ENCODE results near the gene FERMT2.

FERMT2 gene

GRCh38 chr14:52992236-52992870 is 41.5 kb upstream of the FERMT2 start:
- no peak overlapping the region for H3K27ac ChIP-seq
- no peak overlapping the region for H3K4me3 ChIP-seq (ENCODE audit: low read depth, low read length)
- H3K4me2 ChIP-seq (ENCODE audit: low read length) = no peak overlapping the region
- no peak overlapping the region for H3K9ac ChIP-seq
- H2AFZ ChIP-seq = no peak overlapping the region
- no peaks in the 10 kb centered on the region for H3K4me1 ChIP-seq
- no peaks in the 10 kb centered on the region for H3K9me3 ChIP-seq (ENCODE audit: control insufficient read depth, low read length)
- no peaks in the 10 kb centered on the region for H3K36me3 ChIP-seq (ENCODE audit: control insufficient read depth, insufficient read depth, low read length)
- no peaks in the 10 kb centered on the region for H3K79me2 ChIP-seq
- H3K27me3 ChIP-seq (ENCODE audit: control insufficient read depth, insufficient read depth, low read length) = no peaks in the 10 kb centered on the region
- TF ChIP-seq, protein P1, sequence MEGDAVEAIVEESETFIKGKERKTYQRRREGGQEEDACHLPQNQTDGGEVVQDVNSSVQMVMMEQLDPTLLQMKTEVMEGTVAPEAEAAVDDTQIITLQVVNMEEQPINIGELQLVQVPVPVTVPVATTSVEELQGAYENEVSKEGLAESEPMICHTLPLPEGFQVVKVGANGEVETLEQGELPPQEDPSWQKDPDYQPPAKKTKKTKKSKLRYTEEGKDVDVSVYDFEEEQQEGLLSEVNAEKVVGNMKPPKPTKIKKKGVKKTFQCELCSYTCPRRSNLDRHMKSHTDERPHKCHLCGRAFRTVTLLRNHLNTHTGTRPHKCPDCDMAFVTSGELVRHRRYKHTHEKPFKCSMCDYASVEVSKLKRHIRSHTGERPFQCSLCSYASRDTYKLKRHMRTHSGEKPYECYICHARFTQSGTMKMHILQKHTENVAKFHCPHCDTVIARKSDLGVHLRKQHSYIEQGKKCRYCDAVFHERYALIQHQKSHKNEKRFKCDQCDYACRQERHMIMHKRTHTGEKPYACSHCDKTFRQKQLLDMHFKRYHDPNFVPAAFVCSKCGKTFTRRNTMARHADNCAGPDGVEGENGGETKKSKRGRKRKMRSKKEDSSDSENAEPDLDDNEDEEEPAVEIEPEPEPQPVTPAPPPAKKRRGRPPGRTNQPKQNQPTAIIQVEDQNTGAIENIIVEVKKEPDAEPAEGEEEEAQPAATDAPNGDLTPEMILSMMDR (IDR thresholded peaks at IDR 0.05) = no peak

DNA sequence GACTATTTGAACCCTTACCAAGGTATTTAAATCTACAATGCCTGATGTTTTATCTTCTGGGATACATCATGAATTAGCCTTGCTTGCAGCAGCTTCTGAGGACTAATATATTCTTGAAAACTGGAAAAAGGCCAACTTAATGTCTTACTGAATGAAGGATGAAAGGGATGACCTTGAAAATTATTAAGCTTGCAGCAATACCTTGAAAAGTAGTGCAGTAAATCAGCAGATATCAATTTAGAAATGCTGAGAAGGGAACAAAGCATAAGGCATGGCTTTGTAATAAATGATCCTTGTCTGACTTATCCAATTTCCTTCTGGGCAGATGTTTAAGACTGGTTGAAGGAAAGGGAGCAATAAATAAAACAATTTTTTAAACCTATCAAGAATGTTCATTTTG is 37.3 kb upstream of the FERMT2 start:
- no peaks in the 10 kb centered on the region for H3K27me3 ChIP-seq (ENCODE audit: control insufficient read depth, insufficient read depth, low read length)
- H3K9me3 ChIP-seq (ENCODE audit: control insufficient read depth, low read length) = no peaks in the 10 kb centered on the region
- H3K79me2 ChIP-seq = no peaks in the 10 kb centered on the region
- no peak overlapping the region for H3K4me2 ChIP-seq (ENCODE audit: low read length)
- H3K4me3 ChIP-seq (ENCODE audit: low read depth, low read length) = no peak overlapping the region
- TF ChIP-seq, protein P1 (IDR thresholded peaks at IDR 0.05) = no peak
- no peak overlapping the region for H2AFZ ChIP-seq
- no peaks in the 10 kb centered on the region for H3K36me3 ChIP-seq (ENCODE audit: control insufficient read depth, insufficient read depth, low read length)
- H3K4me1 ChIP-seq = no peaks in the 10 kb centered on the region
- no peak overlapping the region for H3K27ac ChIP-seq
- no peak overlapping the region for H3K9ac ChIP-seq

- TF ChIP-seq, protein P1 (IDR thresholded peaks at IDR 0.05) = no peak
- Histone ChIP-seq H2AFZ (no peak overlapping the region), H3K36me3 (ENCODE audit: control insufficient read depth, insufficient read depth, low read length) (no peaks in the 10 kb centered on the region), H3K79me2 (no peaks in the 10 kb centered on the region), H3K27ac (no peak overlapping the region), H3K4me2 (ENCODE audit: low read length) (no peak overlapping the region), H3K9ac (no peak overlapping the region), H3K4me1 (no peaks in the 10 kb centered on the region), H3K27me3 (ENCODE audit: control insufficient read depth, insufficient read depth, low read length) (no peaks in the 10 kb centered on the region), H3K9me3 (ENCODE audit: control insufficient read depth, low read length) (no peaks in the 10 kb centered on the region), H3K4me3 (ENCODE audit: low read depth, low read length) (no peak overlapping the region)
Measured at GRCh38 chr14:52987514-52987913, 36.7 kb upstream of the FERMT2 start.

DNA sequence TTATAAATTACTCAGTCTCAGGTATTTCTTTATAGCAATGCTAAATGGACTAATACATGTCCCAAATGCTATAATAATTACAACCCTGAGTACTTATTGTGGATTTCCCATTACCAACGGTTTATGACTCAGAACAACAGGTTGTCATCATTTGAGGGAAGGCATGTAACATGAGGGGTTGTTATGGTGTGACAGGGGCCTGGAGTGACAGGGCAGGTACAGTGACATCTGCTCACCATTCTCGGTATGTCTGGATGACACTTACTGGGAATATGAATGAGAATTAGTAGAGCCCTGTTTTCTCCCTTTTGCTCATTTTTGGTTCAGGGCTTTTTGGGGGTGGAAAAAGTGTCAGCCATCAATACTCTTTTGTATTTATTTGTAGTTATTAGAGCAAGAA is 36.2 kb upstream of the FERMT2 start:
- Histone ChIP-seq H2AFZ (no peak overlapping the region), H3K4me3 (ENCODE audit: low read depth, low read length) (no peak overlapping the region), H3K9ac (no peak overlapping the region), H3K9me3 (ENCODE audit: control insufficient read depth, low read length) (no peaks in the 10 kb centered on the region), H3K27me3 (ENCODE audit: control insufficient read depth, insufficient read depth, low read length) (no peaks in the 10 kb centered on the region), H3K4me1 (no peaks in the 10 kb centered on the region), H3K4me2 (ENCODE audit: low read length) (no peak overlapping the region), H3K27ac (no peak overlapping the region), H3K36me3 (ENCODE audit: control insufficient read depth, insufficient read depth, low read length) (no peaks in the 10 kb centered on the region), H3K79me2 (no peaks in the 10 kb centered on the region)
- TF ChIP-seq, protein P1 (IDR thresholded peaks at IDR 0.05) = no peak

DNA sequence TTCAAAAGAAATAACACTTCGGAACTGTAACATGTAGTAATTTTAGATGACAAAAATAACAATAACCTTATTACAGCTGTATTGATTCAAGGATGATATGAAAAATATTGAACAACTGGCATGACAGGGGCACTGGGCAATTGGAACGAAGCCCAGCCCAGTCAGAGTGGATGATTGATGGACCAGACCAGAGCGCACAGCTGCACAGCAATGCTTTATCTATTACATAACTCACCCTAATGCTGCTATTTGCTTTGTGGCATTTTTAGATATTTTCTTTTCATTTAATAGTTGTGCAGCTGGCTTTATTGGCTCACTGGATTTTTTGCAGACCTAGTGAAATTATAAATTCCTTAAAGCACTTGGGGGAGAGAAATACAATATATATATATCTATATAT is 26.9 kb upstream of the FERMT2 start:
- Histone ChIP-seq H3K4me1 (no peaks in the 10 kb centered on the region), H3K9me3 (ENCODE audit: control insufficient read depth, low read length) (no peaks in the 10 kb centered on the region), H3K4me3 (ENCODE audit: low read depth, low read length) (no peak overlapping the region), H3K36me3 (ENCODE audit: control insufficient read depth, insufficient read depth, low read length) (no peaks in the 10 kb centered on the region), H3K9ac (no peak overlapping the region), H3K27ac (no peak overlapping the region), H2AFZ (no peak overlapping the region), H3K4me2 (ENCODE audit: low read length) (no peak overlapping the region), H3K79me2 (no peaks in the 10 kb centered on the region), H3K27me3 (ENCODE audit: control insufficient read depth, insufficient read depth, low read length) (no peaks in the 10 kb centered on the region)
- TF ChIP-seq, protein P1 (IDR thresholded peaks at IDR 0.05) = no peak

Measured in parathyroid adenoma (tissue), 2 donors.